Prostate gland (tissue), 2 donors: ENCODE results near the gene OSBPL8. TPM values are rescaled to one million over a fixed set of nuclear protein-coding genes. Genes with fewer than 3 reads are reported as not detected.

Experiments used
- DNase-seq: peaks from one replicate; pipeline ENCODE4 v3.0.0-alpha.2; 2019; ENCODE audit warnings: low spot score
- H3K27ac ChIP-seq, 2 donors: fragments of 200-600 bp; sonication (generic); 2 replicates each; pipeline ENCODE4 v1.5.1; 2017 to 2019
- H3K27me3 ChIP-seq: fragments of 200-600 bp; sonication (generic); replicated peaks from 2 replicates; pipeline ENCODE4 v1.5.1; 2019; ENCODE audit not compliant: insufficient read depth
- H3K36me3 ChIP-seq, 2 donors: fragments of 200-600 bp; sonication (generic); 1 replicate in 1 of 2; 2 replicates in 1 of 2; pipeline versions ENCODE4 v1.5.1 to v1.8.1; 2017 to 2019
- H3K4me1 ChIP-seq: fragments of 200-600 bp; sonication (generic); replicated peaks from 2 replicates; pipeline ENCODE4 v1.5.1; 2019
- H3K4me3 ChIP-seq, 2 donors: fragments of 200-600 bp; sonication (generic); 2 replicates each; pipeline ENCODE4 v1.5.1; 2017 to 2019
- H3K9me3 ChIP-seq: fragments of 200-600 bp; sonication (generic); 2 replicates; pipeline ENCODE4 v1.5.1; 2017
- POLR2A ChIP-seq: fragments of 450-650 bp; IDR thresholded peaks from one replicate; pipeline ENCODE4 v1.6.1; 2016; ENCODE audit warnings: antibody characterized with exemption, mild to moderate bottlenecking
- POLR2AphosphoS5 ChIP-seq: sonication (generic); formaldehyde crosslinking; IDR thresholded peaks from one replicate; pipeline ENCODE4 v1.6.1; 2017; ENCODE audit warnings: antibody characterized with exemption
- WGBS: methylation state at CpG from one replicate; pipeline ENCODE4 v1.1.5; 2018; 5-methylcytosine and 5-hydroxymethylcytosine counted together
- intact Hi-C: fragments of 100-400 bp; cut with DNase I; formaldehyde crosslinking; loops from one replicate; pipeline ENCODE4 v1.14.2; 2022
- total RNA-seq, 2 donors: library from RNA; depleted of rRNA; stranded (reverse); fragments of >200 nt; gene quantifications; one replicate each; pipeline ENCODE4 v1.1.0, GENCODE V29; 2016
- TF ChIP-seq, protein P1 (sequence below), 4 experiments: fragments of 200-600 bp in 2 of 4; fragments of 450-650 bp in 2 of 4; sonication (generic) in 2 of 4; IDR thresholded peaks; 1 replicate in 3 of 4; 2 replicates in 1 of 4; pipeline ENCODE4 v1.5.1; 2016 to 2019; ENCODE audit warnings: antibody characterized with exemption in 4 of 4, mild to moderate bottlenecking in 2 of 4, moderate library complexity in 2 of 4

Gene OSBPL8
- total RNA-seq, 2 donors from 2014 or later: 50.6 to 54.2 TPM

DNA sequence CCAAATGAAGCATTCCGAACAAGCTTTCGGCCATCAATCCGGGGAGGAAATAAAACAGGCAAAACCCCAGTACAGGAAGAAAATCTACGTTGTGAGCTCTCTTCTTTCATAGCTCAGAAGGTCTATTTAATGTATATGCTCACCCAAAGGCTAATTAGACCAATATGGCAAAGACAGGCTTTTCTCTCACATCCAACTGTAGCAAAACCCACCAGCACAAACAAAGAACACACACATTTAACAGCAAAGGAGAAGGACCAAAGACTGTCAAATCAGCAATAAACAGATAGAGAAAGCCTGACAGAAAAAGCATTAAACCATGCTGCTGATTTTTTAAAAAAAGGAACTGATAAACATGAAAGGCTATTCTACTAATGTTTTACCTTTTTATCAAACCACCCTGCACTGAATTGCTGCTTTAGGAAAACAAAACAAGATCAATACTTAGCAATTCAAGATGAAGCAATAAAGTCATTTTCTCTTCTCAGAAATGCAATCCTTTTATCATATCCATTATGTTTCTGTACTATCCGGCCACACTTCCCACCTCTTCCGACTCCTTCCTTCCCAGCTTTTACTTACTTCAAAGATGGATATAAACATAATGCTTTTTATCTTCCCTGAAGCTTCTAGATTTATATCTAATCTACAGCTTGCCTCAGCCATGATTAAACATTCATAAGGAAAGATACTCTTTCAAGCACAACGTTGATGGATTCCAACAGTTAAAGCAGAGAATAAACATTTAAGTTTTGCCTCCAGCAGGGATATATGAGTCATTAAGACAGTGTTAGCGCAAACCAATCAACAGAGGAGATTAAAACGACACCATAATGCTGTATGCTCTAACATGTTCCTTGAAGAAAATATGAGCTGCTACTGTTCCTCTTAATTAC, 136.8 kb downstream of the OSBPL8 start:
- DNase-seq: no peak
- no peak for TF ChIP-seq POLR2AphosphoS5
- TF ChIP-seq, protein P1, sequence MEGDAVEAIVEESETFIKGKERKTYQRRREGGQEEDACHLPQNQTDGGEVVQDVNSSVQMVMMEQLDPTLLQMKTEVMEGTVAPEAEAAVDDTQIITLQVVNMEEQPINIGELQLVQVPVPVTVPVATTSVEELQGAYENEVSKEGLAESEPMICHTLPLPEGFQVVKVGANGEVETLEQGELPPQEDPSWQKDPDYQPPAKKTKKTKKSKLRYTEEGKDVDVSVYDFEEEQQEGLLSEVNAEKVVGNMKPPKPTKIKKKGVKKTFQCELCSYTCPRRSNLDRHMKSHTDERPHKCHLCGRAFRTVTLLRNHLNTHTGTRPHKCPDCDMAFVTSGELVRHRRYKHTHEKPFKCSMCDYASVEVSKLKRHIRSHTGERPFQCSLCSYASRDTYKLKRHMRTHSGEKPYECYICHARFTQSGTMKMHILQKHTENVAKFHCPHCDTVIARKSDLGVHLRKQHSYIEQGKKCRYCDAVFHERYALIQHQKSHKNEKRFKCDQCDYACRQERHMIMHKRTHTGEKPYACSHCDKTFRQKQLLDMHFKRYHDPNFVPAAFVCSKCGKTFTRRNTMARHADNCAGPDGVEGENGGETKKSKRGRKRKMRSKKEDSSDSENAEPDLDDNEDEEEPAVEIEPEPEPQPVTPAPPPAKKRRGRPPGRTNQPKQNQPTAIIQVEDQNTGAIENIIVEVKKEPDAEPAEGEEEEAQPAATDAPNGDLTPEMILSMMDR (IDR thresholded peaks at IDR 0.05): no peak
- Histone ChIP-seq H3K9me3 (no peaks in the 10 kb centered on the region), H3K4me1 (no peaks in the 10 kb centered on the region), H3K27me3 (no peaks in the 10 kb centered on the region), H3K36me3 (no peaks in the 10 kb centered on the region), H3K27ac (no peak overlapping the region), H3K4me3 (no peak overlapping the region)
- intact Hi-C loops: no loop called here
- WGBS: 27% methylated on average over 9 of the region's 9 CpGs

DNA sequence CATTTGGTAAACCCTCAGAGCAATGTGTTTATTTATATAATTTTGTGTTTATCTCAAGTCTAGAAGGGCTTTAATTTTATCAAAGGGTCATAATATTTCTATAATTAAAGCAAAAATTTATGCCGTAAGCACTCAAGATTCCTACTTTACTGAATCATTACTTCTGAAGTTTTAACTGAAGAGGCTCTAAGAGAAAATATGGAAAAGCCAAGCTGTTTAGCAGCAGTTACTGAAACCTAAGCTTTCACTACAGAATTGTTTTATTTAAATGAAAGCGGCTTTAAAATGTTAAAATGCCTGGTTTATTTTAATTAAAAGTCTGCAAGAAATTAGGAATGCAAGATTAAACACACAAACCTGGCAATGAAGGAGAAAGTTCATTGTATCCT, 137.4 kb downstream of the OSBPL8 start:
- no peaks in the 10 kb centered on the region for H3K36me3 ChIP-seq
- TF ChIP-seq POLR2A (no peak), POLR2AphosphoS5 (no peak)
- TF ChIP-seq, protein P1 (IDR thresholded peaks at IDR 0.05): no peak
- no peaks in the 10 kb centered on the region for H3K27me3 ChIP-seq
- no peaks in the 10 kb centered on the region for H3K4me1 ChIP-seq
- no peaks in the 10 kb centered on the region for H3K9me3 ChIP-seq
- WGBS: 36% methylated on average over 2 of the region's 2 CpGs
- intact Hi-C loops: no loop called here
- H3K27ac ChIP-seq: no peak overlapping the region
- H3K4me3 ChIP-seq: no peak overlapping the region
- DNase-seq: no peak

DNA sequence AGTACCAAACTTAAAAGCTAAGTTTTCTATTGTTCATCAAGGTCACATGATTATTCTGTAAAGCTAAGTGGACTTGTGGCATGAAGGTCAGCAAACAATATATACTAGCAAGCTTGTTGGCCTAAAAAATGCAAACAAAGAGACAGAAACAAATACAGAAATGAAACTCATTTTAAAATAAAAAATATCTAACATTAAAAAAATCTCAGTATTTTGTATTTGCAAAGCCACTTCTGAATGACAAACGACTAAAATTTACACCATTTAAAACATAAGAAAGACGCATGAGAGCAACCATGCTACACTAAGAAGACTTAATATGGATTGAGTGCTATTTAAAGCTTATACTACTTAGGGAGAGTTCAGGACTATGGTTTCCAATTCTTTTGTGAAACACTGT, 138.5 kb downstream of the OSBPL8 start:
- H3K9me3 ChIP-seq: no peaks in the 10 kb centered on the region
- intact Hi-C loops: no loop called here
- WGBS: 83% methylated on average over 2 of the region's 2 CpGs
- no peak overlapping the region for H3K27ac ChIP-seq
- no peaks in the 10 kb centered on the region for H3K4me1 ChIP-seq
- no peaks in the 10 kb centered on the region for H3K36me3 ChIP-seq
- TF ChIP-seq, protein P1 (IDR thresholded peaks at IDR 0.05): no peak
- TF ChIP-seq POLR2AphosphoS5: no peak
- H3K4me3 ChIP-seq: no peak overlapping the region
- no peaks in the 10 kb centered on the region for H3K27me3 ChIP-seq
- DNase-seq: no peak

DNA sequence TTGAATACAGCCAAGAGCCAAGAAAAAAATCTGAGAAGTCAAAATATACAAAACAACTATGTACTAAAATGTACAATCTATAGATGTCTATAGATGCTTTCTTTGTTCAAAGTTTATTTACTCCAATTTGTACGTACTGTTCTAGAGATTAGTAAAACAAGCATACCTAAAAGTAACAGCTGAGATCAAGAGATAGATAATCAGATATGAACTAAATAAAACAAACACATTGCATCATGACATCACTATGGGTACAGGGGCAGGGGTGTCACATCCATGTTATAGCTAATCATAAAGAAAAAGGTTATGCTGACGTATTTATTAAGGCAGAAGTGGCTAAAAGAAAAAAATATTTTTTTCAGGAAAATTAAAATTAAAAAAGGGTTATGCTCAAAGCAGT, 139.3 kb downstream of the OSBPL8 start:
- no peak overlapping the region for H3K4me3 ChIP-seq
- H3K4me1 ChIP-seq: no peaks in the 10 kb centered on the region
- no peaks in the 10 kb centered on the region for H3K27me3 ChIP-seq
- DNase-seq: no peak
- intact Hi-C loops: no loop called here
- no peaks in the 10 kb centered on the region for H3K36me3 ChIP-seq
- 54% methylated on average over 2 of the region's 2 CpGs for WGBS
- no peak overlapping the region for H3K27ac ChIP-seq
- TF ChIP-seq, protein P1 (IDR thresholded peaks at IDR 0.05): no peak
- TF ChIP-seq POLR2AphosphoS5 (no peak), POLR2A (no peak)
- H3K9me3 ChIP-seq: no peaks in the 10 kb centered on the region

DNA sequence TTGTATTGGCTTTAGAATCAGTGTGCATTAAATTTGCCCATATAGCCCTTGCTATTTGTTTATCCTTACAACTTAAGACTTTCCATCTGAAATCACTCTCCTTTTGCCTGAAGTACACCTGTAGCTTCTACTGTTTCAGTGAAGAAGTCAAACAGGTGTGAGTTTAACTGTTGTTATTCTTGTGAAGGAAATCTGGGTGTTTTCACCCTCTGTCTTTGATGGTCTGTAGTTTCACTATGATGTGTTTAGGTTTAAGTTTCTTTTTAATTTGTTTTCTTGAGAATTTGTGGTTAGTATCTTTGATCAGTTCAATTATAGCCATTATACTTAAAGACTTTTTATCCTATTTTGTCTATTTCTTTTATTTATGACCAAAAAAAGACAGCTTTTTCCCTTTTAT, 142.5 kb downstream of the OSBPL8 start:
- DNase-seq: no peak
- Histone ChIP-seq H3K27ac (no peak overlapping the region), H3K4me1 (no peaks in the 10 kb centered on the region), H3K9me3 (no peaks in the 10 kb centered on the region), H3K4me3 (no peak overlapping the region), H3K36me3 (no peaks in the 10 kb centered on the region), H3K27me3 (no peaks in the 10 kb centered on the region)
- intact Hi-C loops: no loop called here
- TF ChIP-seq POLR2A (no peak), POLR2AphosphoS5 (no peak)
- TF ChIP-seq, protein P1 (IDR thresholded peaks at IDR 0.05): no peak
